UCSD-AML1 (cell line): ENCODE data around the gene CAB39.

ENCODE experiments used
- DNase-seq: peaks from one replicate; lab custom pipeline; 2025; ENCODE audit not compliant: unreplicated experiment; lab: John Stamatoyannopoulos, UW

Gene CAB39

DNA sequence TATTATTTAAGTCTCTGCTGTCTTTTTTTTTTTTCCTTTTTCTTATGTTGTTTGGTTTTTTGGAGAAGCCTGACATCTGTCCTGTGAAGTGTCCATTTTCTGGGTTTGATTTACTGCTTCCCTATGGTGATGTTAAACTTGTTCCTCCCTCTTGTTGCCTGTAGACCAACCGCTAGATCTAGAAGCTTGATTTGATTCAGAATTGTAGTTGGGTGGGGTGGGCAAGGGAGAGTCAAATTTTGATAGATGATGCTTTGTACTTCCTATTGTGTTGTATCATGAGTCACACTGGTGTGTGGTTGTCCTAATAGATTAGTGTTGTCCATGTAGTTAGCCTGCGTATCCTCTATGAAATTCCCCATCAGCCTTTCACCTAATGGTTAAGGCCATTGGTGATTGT lies 35.4 kb downstream of the CAB39 start:
- DNase-seq = no peak

DNA sequence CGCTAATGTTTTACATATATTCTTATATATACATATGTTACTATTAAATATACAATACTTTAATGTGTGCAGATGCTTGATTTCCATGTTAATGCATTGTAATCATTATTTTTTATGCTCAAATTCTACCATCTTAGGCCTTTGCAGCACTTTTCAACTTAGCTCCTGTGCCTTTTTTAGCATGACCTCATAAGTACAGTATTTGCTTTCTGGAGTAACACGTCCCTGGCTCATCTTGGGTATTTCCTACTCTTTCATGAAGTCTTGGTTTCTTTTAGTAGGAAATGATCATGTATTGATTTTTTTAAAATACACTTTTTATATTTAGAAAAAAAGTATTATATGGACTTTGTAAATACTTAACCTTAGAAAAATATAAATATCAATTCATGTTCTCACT lies 36.5 kb downstream of the CAB39 start:
- no peak for DNase-seq

DNA sequence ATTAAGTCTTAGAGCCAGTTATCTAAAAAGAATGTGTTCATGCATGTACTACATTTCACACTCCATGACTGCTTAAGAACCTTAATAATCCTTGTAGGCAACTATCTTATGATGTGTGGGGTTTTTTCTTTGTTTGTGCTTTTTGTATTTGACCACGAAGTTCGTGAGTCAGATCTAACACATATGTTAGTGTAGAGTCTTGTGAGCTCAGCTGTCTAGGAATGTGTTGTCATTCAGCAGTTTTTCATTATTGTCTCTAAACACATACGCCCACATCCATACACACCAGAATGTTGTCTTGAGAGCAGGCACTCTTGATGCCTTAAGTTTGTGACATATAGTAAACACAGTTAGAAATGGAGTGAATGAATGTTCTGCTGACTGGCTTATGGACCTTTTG lies 38.4 kb downstream of the CAB39 start:
- DNase-seq = no peak

DNA sequence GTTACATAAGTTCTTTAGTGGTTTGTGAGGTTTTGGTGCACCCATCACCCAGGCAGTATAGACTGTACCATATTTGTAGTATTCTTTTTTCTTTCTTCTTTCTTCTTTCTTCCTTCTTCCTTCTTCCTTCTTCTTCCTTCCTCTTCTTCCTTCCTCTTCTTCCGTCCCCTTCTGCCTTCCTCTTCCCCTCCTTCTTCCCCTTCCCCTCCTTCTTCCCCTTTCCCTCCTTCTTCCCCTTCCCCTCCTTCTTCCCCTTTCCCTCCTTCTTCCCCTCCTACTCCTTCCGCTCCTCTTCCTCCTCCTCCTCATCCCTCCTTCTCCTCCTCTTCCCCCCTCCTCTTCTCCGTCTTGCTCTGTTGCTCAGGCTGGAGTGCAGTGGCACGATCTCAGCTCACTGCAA lies 41.6 kb downstream of the CAB39 start:
- no peak for DNase-seq

DNA sequence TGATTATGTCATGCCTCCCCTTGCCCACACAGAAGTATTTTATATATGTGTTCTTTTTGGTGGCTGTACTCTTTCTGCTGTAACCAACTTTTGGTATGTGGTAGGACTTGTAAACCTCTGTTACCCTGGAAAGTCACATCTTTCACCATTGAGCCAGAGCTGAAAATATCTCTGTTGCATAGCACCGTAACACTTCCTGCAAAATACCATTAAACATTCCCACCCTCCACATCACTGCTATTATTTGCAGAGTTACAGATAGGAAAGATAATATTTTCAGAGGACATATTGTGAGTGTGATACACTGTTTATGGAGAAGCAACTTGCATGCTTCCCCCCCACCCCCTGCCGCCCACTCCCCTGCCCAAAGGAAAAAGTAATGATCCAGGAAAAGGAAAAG lies 44.8 kb downstream of the CAB39 start:
- no peak for DNase-seq

DNA sequence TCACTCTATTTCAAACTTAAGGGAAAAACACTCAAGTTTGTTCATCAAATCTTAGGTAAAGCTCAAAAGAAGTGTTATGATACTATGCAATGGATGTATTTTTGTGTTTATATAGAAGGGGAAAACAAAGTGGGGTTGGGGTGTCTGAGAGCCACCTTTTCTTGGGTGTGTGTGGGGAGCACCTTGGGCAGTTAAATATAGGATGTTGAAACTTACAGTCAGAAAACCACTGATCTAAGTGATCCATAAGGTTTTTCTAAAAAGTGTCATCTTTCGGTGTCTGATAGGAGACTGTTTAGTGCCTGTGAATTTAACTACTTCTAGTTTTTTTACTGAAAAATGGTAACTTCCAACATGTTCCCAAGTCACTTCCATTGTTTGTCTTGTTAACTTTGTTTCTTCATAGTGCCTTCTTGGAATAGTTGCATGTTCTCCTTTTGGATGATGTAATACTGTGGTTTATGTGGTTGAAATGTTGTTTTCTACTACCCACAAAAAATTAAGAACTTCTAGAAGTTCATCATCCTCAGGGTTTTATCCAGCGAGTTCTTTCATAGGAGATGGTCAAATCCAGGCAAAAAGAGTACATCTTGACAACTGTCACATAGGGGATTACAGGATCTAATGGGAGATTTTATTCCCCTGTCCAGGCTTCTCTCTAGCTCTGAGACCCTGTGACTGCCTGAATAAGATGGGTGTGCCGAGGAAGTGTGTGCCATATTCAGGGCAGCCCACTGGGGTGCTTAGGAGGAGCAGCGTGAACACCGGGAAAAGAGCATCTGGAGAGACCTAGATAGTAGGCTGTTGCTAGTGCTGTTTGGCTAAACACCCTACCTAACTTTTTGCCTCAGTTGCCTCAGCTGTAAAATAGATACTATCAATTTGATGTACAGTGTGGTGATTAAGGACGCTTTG lies 46.2 kb downstream of the CAB39 start:
- DNase-seq = no peak

DNA sequence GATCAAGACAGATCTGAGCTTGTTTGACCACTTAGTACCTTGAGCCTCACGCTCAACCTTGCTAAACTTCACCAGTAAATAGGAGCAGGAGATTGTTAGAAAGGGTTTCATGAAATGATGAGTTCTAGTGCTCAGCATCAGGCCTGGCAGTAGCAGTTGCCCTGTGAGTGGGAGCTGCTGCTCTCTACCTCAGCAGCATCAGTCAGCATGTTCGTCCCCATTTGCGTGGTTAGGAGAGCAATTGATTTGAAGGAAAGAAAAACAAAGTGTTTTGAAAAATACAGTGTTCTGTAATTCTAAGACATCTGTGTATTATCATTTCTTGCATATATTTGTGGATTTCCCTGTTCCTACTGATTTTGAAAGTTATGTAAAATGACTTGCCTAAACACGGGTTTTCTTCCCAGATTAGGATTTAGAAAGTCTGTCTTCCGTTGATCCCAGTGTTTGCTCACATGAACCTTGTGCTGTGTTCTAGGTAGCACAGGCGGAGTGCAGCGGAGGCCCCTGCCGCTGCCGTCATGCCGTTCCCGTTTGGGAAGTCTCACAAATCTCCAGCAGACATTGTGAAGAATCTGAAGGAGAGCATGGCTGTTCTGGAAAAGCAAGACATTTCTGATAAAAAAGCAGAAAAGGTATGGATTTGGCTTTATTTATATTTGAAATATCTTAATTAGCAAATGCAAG lies 47.0 kb downstream of the CAB39 start:
- DNase-seq = no peak

DNA sequence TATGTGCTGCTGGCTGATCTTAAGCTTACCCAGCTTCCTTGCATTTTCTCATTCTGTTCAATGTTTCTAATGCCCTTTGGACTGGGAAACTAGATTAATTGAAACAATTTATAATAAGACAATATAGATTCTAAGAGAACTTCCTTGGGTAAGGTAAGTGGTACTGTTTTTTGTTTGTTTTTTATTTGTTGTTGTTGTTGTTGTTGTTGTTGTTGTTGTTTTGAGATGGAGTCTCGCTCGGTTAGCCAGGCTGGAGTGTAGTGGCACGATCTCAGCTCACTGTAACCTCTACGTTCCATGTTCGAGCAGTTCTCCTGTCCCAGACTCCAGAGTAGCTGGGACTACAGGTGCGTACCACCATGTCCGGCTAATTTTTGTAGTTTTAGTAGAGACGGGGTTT lies 49.1 kb downstream of the CAB39 start:
- no peak for DNase-seq

DNA sequence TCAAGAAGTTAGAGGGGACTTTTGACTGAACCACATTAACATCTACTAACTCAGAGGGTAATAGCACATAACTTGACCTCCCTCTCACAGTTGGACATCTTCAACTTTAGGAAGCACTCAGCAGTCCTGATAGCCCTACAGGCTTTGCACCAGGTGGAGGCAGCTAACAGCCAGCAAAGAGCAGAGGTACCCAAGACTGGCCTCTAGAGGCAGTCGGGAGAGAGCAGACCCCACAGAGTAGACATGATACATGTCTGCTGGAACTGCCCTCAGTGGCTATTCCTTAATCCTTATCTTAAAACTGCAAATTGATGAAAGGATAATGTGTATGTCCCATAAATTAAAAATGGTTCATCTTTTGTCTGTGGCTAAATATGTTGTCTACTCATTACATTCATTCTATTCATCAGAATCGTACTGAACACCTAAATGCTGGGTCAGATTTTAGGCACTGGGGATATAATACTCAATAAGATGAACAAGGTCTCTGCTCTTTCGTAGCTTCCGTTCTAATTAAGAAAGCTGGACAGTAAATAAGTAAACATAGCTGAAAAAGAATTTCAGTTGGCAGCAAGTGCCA lies 49.8 kb downstream of the CAB39 start:
- peak; percentile 22 for DNase-seq

DNA sequence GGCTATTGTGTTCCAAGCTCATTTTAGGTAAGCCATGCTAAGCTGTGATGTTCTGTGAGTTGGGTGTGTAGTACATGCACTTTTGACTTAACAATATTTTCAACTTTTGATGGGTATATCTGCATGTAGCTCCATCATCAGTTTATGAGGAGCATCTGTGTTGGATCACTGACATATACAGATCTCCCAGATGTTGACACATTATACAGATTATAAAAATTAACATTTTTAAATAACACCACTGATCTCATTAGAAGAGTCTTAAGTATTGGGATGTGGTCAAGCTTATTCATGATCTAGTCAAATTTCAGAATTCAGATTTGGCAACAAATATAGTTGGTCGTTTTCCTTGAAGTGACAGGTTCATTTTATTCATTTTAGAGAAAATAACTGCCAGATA lies 51.7 kb downstream of the CAB39 start:
- DNase-seq = no peak

DNA sequence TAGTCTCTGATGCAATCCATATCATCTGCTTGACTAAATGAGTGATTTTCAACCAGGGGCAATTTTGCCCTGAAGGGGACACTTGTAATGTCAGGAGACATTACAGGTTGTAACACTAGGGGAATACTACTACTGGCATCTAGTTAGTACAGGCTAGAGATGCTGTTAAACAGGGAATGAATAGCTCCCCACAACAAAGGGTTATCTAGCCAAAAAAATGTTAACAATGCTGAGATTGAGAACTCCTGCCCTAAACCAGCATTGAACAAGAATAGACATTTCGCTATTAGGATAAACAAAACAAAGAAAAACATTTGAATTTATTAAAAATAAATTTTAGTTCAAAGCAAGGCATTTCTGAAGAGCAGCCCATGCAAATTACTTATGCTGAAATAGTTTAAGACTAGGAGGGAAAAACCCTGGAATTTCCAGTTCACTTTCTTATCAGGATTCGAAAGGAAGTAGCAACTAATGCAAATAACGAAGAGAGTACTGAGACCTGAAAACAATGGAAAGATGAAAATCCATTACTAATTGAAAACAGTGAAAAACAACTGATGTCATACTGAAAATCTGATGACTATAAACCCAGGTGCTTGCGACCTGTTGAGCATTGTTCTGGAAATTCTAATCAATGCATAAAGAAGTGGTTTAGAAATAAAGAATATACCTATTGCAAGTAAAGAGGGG lies 53.1 kb downstream of the CAB39 start:
- DNase-seq = no peak

DNA sequence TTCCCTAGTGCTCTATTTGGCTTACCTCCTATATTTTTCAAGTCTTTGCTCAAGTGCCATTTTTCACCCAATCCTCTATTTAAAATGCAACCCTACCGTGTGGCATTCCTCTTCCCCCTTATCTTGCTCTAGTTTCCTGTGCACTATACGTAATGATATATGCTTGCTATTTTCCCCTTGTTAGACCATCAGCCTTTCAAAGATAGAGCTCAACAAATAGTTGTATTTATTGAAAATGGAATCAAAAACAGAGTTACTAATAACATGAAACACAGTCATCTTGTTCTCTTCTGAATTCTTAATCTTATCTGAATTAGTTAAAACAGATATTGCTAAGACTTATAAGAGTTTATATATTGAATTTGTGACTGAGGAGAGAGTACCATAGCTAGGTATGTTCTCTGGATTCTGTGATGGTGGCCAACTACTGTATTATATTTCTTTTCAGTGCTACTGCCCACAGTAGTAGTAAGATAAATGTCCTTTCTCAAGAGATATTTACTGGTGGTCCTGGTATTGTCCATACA lies 55.3 kb downstream of the CAB39 start:
- no peak for DNase-seq

DNA sequence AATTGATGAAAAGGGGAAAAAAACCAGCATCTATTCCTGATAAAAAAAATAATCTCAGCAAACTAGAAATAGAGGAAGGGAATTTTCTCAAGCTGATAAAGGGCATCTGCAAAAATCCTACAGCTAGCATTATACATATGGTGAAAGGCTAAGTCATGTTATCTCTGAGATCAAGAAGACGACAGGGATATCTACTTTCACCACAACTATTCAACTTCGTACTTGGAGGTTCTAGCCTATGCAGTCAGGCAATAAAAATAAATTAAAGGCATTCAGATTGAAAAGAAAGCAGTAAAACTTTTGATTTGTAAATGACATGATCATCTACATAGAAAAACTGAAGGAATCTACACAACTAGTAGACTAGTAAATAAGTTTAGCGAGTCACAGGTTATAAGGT lies 58.2 kb downstream of the CAB39 start:
- DNase-seq = no peak

DNA sequence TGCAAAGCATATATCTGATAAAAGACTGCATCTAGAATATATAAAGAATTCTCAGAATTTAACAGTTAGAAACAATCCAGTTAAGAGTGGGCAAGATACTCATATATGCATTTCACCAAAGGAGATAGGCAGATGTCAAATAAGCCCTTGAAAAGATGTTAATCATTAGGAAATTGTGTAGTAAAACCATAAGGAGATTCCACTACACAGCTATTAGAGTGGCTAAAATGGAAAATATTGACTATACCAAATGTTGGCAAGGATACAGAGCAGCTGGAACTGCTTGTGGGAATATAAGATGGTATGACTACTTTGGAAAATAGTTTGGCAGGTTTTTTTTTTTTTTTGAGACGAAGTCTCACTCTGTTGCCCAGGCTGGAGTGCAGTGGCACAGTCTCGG lies 59.5 kb downstream of the CAB39 start:
- no peak for DNase-seq

DNA sequence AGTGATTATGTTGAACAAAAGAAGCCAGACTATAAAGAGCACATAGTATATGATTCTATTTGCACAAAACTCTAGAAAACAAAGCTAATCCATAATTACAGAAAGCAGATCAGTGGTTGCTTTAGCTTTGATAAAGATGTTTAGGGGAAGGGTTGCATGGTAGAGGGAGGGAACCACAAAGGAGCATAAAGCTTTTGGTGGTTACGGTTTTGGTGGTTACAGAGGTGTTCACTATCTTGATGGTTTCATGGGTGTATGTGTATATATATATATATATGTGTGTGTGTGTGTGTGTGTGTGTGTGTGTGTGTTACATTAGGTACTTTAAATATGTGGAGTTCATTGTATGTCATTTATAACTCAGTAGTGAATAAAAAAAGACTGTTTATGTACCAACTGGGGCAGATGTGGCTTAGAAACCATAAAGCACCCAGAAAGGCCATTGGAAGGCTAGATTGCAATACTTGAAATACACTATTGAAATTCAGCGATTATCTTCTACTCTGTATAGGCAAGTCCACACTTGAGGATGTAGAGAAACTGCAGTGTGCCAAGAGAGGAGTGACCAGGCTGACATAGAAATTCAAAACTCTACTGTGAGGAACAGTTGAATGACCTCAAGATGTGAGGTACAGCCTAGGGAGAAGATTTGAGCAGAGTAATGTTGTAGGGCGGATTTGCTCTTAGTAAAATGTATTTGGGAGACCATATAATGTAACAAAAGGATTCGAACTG lies 60.6 kb downstream of the CAB39 start:
- DNase-seq = no peak

DNA sequence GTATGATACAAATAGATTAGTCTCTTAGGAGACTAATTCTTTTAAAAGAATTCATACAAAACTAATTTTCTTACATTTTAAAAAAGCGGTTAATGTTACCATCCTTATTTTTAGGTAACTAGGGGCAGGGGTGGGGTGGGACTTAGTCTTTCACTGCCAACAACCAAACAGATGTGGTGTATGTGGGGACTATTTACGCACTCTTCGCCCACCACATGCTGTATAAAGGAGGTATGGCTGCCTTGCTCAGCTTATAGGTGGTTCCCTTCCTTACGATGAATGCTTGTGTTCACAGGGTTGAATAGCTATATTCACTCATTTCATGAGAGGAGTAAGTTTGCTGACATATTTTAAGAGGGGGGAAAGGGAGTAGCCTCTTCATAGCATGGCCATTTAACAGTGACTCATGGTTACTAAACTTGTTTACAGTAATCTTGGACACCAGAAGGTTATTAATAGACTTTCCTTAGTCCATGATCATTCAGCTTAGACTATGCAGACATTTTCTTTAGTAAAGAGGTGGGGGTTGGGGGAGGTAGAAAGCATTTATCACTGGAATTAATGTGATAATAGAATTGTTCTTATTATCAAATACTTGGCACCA lies 61.8 kb downstream of the CAB39 start:
- DNase-seq = no peak

DNA sequence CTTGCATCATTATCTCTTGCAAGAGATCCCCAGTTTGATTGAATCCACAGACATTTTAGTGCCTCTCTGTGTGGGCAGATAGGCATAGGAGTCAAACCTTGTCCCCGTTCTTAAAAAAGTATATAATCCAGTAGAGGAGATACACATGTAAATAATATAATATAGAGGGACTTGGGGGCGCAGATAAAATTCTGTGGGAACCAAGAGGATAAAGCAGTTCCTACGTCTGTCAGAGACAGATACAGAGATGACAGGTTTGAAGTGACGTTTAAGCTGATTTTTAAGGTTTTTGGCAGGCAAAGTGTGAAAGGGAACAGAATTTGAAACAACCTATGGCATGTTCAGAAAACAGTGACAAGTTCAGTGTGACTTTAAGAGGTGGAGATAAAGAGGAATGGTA lies 63.1 kb downstream of the CAB39 start:
- no peak for DNase-seq

DNA sequence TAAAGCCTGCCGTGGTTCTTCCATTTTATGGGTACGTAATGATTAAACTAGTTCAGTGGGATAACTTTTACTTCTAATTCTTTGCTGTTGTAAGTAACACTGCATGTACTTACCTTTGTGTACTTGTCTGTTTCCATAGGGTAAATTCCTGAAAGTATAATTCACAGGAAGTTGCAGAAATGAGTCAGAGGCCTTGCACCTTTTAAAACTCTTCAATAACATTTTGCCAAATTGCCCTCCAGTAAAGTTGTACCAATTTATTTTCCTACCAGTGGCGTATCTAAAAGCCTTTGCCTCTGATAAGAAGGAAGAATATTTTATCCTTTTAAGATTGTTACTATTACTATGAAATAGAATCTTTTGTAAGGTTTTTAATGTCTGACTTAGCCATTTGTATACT lies 65.1 kb downstream of the CAB39 start:
- DNase-seq = no peak

DNA sequence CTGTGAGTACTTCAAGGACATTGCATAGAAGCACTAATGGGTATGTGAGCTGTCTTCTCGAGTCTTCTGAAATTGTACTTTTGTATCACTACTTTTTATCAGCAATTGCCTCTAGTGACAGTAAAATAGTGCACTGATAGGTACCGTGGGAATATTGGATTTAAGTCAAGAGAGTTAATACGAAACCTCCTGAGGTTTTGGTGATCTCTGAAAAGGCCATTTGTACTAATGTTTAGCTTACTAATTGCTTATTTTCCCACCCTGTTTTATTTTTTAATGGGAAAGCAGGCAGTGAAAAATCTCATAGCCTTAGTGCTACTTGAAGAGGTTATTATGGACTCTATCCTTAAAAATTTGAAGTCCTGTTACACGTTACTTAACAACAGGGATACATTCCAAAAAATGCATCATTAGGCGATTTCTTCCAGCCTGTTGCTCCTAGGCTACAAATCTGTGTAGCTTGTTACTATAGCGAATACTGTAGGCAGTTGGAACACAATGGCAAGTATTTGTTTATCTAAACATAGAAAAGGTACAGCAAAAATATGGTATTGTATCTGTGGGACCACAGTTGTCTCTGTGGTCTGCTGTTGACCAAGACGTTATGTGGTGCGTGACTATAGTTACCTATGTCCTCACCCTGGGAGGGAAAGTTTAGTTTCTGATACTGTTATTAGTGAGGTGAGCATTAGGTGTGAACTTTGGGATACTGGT lies 65.9 kb downstream of the CAB39 start:
- no peak for DNase-seq

DNA sequence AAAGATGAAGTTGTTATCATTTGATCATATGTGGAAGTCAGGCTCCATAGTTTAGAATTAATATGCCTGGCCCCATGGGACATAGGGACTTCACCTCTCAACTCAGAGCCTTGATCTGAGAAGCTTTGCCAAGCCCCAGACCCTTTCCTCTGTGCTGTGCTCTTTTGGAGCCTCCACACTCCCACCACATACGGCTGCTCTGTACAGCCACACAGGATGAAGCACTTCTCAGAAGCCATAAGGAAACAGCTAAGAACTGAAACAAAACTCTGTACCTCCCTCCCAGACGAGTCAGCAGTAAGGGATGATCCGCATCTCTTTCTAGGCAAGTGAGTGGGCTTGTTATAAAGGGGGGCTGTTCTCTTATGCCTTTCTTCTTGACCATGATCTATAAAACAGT lies 66.5 kb downstream of the CAB39 start:
- no peak for DNase-seq
